ENCODE results near the gene SERINC2. TPM values are rescaled to one million over a fixed set of nuclear protein-coding genes. Genes with fewer than 3 reads are reported as not detected.

Gene SERINC2
- total and polyA plus RNA-seq, 10 donors = 1.3 to 8.7 (median 2.6) TPM

DNA sequence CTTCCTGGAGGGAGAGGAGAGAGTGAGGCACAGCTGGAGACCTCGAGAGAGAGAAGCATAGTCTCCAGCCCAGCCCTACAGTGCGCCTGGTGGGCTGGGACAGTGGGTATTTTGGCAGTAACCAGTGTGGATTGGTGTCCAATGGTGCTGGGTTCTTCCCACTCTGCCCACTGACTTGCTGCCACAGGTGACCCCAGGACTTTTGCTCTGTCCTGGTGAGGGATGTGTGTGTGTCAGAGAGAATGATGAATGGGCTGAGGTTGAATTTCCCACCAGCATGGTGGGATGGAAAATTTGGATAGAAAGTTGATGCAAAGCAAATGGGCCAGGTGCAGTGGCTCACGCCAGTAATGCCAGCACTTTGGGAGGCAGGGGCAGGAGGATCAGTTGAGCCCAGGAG lies 26.3 kb downstream of the SERINC2 start:
- no peak overlapping the region for H3K4me3 ChIP-seq
- TF ChIP-seq CTCF (IDR thresholded peaks at IDR 0.05 in 8 of 11, conservative IDR thresholded peaks at IDR 0.05 in 3 of 11) (no peak), POLR2AphosphoS5 (IDR thresholded peaks at IDR 0.05) (no peak), POLR2A (IDR thresholded peaks at IDR 0.05) (no peak)
- 65 to 78% (median 66%) methylated on average over 3 of the region's 3 CpGs for WGBS, 5 donors
- intact Hi-C loops (cut with DNase I; ENCODE audit: low total_unique reads) = no loop called here
- no peak overlapping the region for H3K27ac ChIP-seq
- no peak for DNase-seq
- H3K27me3 ChIP-seq (replicated peaks in 1 of 7) = no peaks in the 10 kb centered on the region
- H3K9me3 ChIP-seq = peaks cover 0 to 12% (median 10%) of the 10 kb centered on the region in 8 donors
- H3K36me3 ChIP-seq = no peaks in the 10 kb centered on the region
- no peaks in the 10 kb centered on the region for H3K4me1 ChIP-seq

DNA sequence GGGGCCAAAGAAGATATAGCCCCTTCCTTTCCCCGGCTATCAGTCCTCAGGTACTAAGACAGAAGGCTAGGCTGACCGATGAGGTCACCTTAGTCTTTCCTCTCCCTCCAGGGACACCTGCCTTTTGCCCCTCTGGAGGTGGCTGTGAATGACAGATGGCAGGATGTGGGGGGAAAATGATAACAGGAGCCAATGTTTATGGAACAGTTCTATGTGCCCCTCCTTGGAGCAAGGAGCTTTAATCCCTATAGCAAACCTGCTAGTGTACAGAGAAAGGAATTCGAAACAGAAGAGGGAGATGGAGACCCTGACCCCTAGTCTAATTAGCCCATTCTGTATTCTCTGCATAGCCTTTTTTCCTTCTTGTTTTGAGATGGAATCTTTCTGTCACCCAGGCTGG lies 28.1 kb downstream of the SERINC2 start:
- TF ChIP-seq POLR2AphosphoS5 (IDR thresholded peaks at IDR 0.05) (no peak), CTCF (IDR thresholded peaks at IDR 0.05 in 8 of 11, conservative IDR thresholded peaks at IDR 0.05 in 3 of 11) (no peak), POLR2A (IDR thresholded peaks at IDR 0.05) (no peak)
- no peaks in the 10 kb centered on the region for H3K27me3 ChIP-seq (replicated peaks in 1 of 7)
- 60 to 82% (median 78%) methylated on average over 3 of the region's 3 CpGs for WGBS, 5 donors
- no peak for DNase-seq
- H3K27ac ChIP-seq = no peak overlapping the region
- no peaks in the 10 kb centered on the region for H3K36me3 ChIP-seq
- H3K4me3 ChIP-seq = no peak overlapping the region
- peaks cover 0 to 14% (median 10%) of the 10 kb centered on the region in 8 donors for H3K9me3 ChIP-seq
- no peaks in the 10 kb centered on the region for H3K4me1 ChIP-seq
- intact Hi-C loops (cut with DNase I; ENCODE audit: low total_unique reads) = no loop called here

GRCh38 chr1:31441558-31441957 lies 28.5 kb downstream of the SERINC2 start:
- DNase-seq = no peak
- Histone ChIP-seq H3K27me3 (replicated peaks in 1 of 7) (no peaks in the 10 kb centered on the region), H3K4me1 (no peaks in the 10 kb centered on the region), H3K27ac (no peak overlapping the region), H3K9me3 (peaks cover 0 to 14% (median 10%) of the 10 kb centered on the region in 8 donors), H3K4me3 (no peak overlapping the region), H3K36me3 (no peaks in the 10 kb centered on the region)
- intact Hi-C loops (cut with DNase I; ENCODE audit: low total_unique reads) = no loop called here
- no peak for TF ChIP-seq POLR2AphosphoS5 (IDR thresholded peaks at IDR 0.05)
- TF ChIP-seq POLR2A (IDR thresholded peaks at IDR 0.05) = no peak
- no peak for TF ChIP-seq CTCF (IDR thresholded peaks at IDR 0.05 in 8 of 11, conservative IDR thresholded peaks at IDR 0.05 in 3 of 11)
- WGBS, 5 donors = 68 to 79% (median 74%) methylated on average over 4 of the region's 4 CpGs

DNA sequence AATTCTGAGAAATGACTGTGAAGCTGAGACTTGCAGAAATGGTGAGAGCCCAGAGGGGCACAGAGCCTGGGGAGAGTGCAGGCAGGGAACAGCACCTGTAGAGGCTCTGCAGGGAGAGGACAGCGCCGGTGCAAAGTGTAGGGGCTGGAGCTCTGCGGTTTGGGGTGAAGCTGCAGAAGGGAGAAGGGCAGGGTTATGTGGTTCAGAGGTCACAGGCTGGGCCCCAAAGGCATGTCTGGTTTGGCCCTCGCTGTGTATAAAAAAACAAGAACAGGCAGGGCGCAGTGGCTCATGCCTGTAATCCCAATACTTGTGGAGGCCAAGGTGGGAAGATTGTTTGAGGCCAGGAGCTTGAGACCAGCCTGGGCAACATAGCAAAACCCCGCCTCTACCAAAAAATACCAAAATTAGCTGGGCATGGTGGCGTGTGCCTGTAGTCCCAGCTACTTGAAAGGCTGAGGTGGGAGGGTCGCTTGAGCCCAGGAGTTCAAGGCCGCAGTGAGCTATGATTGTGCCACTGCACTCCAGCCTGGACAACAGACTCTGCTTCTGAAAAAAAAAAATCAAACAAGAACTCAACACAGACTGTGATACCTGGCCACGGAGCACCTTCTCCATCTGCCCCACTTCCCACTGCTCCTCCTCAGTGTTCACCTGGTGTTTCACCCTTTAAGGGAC lies 29.1 kb downstream of the SERINC2 start:
- WGBS, 5 donors = 84 to 93% (median 86%) methylated on average over 10 of the region's 10 CpGs
- TF ChIP-seq CTCF (IDR thresholded peaks at IDR 0.05 in 8 of 11, conservative IDR thresholded peaks at IDR 0.05 in 3 of 11) (no peak), POLR2AphosphoS5 (IDR thresholded peaks at IDR 0.05) (no peak), POLR2A (IDR thresholded peaks at IDR 0.05) (no peak)
- H3K4me3 ChIP-seq = no peak overlapping the region
- H3K27ac ChIP-seq = no peak overlapping the region
- H3K27me3 ChIP-seq (replicated peaks in 1 of 7) = no peaks in the 10 kb centered on the region
- intact Hi-C loops (cut with DNase I; ENCODE audit: low total_unique reads) = no loop called here
- no peak for DNase-seq
- H3K4me1 ChIP-seq = no peaks in the 10 kb centered on the region
- peaks cover 0 to 14% (median 10%) of the 10 kb centered on the region in 8 donors for H3K9me3 ChIP-seq
- no peaks in the 10 kb centered on the region for H3K36me3 ChIP-seq

Measured in spleen (tissue), 11 donors.